Activated CD8-positive, alpha-beta memory T cell treated with anti-CD3 and anti-CD28 coated beads, Interleukin-2, amount 50 U/mL, for 4 hours (primary cell): ENCODE data around the gene CCDC195.
"Not testable (repeated sequence)": the region's sequence is repeated elsewhere in the genome, so short reads cannot be mapped to it uniquely, and the experiment has no call there.

ENCODE experiments used
- DNase-seq: peaks from one replicate; pipeline ENCODE4 v3.0.0-alpha.2; 2020

CCDC195 gene

GRCh38 chr2:224689539-224689938 lies 26.6 kb downstream of the CCDC195 start:
- no peak for DNase-seq

DNA sequence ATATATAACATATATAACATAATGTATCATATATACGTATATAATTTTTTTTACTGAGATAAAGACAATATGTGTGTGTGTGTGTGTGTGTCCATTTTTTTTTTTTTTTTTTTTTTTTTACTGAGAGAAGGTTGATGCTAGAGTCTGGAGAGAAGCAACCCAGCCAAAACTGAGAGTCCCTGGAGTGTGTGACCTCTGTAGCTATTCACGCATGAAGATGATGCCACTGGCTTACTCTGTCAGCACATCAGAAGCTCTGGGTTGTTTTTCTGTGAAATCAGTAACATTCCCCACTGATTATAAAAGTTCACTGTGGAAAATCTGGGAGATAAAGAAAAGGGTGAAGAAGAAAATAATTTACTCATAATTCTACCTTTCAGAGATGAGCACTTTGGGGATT lies 27.2 kb downstream of the CCDC195 start:
- DNase-seq: no peak

- DNase-seq: no peak
Measured at GRCh38 chr2:224687156-224687555, 29.0 kb downstream of the CCDC195 start.

GRCh38 chr2:224685121-224685520 lies 31.0 kb downstream of the CCDC195 start:
- DNase-seq: no peak

DNA sequence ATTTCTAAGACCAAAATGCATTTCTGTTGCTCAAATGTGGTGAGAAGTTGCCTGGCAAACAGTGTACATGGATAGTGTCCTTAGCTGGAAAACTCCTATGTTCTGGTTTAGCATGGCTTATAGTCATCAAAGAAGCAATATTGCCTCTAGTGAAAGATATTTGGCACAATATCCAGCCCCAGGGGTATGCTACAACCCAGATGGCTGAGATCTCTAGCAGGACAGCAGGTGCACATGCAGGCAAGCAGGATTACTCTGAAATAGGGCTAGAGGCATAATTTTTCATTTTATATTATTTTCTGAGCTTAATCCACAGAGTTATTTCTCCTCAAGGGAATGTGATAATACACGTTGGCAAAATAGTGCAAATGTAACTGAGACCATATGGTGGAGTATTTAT lies 34.0 kb downstream of the CCDC195 start:
- no peak for DNase-seq

GRCh38 chr2:224671731-224672130 lies 44.4 kb downstream of the CCDC195 start:
- no peak for DNase-seq

GRCh38 chr2:224670203-224670602 lies 46.0 kb downstream of the CCDC195 start:
- DNase-seq: no peak

DNA sequence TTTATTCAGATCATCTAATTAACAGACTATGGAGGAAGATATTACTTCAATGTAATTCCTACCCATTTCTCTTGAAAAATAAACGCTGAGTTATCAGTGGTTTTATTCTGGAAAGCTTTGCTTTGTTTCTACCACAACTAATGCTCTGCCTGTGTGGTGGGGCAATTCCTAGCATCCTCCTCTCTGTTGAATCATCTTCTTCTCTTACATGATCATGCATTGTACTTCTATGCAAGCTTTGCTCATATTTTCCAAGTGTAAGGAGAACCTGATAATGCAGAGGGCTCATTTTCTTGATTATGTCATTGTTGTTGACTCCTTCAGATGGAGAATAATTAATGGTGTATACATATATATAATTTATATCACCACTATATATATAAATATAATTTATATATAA lies 46.7 kb downstream of the CCDC195 start:
- DNase-seq: no peak

- no peak for DNase-seq
Measured at GRCh38 chr2:224668123-224668909, 47.8 kb downstream of the CCDC195 start.

- no peak for DNase-seq
Measured at GRCh38 chr2:224666951-224667553, 49.1 kb downstream of the CCDC195 start.

DNA sequence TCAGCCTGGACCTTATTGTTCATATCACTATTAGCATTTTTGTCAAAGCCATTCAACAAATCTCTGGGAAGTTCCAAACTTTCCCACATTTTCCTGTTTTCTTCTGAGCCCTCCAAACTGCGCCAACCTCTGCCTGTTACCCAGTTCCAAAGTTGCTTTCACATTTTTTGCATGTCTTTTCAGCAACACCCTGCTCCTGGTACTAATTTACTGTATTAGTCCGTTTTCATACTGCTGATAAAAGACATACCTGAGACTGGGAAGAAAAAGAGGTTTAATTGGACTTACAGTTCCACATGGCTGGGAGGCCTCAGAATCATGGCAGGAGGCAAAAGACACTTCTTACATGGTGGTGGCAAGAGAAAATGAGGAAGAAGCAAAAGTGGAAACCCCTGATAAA lies 52.8 kb downstream of the CCDC195 start:
- DNase-seq: not testable (repeated sequence)

GRCh38 chr2:224661708-224662107 lies 54.5 kb downstream of the CCDC195 start:
- not testable (repeated sequence) for DNase-seq

DNA sequence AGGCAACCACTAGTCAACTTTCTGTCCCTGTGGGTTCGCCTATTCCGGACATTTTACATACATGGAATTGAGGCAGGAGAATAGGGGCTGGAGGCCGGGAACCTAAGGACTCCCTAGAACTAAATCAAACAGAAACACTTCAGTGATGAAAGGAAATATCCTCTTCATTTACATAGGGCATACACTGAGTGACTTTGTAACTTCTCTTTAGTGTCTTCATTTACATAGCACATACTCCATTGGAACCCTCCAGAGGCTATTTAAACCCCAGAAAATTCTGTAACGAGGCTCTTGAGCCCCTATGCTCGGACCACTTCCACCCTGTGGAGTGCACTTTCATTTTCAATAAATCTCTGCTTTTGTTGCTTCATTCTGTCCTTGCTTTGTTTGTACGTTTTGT lies 56.5 kb downstream of the CCDC195 start:
- DNase-seq: no peak

DNA sequence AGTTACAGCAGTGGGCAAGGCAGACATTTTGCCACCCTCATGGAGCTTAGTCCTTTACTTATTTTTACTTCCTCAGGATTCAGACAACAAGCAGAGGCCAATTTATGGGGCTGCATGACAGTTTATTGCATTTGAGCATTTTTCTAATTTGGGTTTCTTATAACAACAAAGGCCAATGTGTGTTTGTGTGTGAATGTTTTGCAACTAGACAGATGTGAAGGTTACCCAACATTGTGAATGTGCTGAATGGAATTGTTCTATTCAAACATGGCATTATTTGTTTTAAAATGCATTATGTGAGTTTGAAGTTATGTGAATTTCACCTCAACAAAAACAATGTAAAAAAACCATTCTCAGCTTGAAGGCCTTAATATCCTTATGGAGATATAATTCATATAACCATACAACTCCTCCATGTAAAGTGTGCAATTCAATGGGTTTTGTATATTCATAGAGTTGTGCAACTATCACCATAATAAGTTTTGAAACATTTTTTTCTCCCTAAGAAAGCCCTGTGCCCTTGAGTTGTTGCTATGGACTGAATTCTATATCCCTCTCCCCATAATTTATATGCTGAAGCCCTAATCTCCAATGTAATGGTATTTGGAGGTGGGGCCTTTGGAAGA lies 57.3 kb downstream of the CCDC195 start:
- no peak for DNase-seq

GRCh38 chr2:224657349-224657748 lies 58.8 kb downstream of the CCDC195 start:
- DNase-seq: no peak

GRCh38 chr2:224655006-224655537 lies 61.1 kb downstream of the CCDC195 start:
- no peak for DNase-seq
